ENCODE measurements around the gene CD82.

Gene CD82

DNA sequence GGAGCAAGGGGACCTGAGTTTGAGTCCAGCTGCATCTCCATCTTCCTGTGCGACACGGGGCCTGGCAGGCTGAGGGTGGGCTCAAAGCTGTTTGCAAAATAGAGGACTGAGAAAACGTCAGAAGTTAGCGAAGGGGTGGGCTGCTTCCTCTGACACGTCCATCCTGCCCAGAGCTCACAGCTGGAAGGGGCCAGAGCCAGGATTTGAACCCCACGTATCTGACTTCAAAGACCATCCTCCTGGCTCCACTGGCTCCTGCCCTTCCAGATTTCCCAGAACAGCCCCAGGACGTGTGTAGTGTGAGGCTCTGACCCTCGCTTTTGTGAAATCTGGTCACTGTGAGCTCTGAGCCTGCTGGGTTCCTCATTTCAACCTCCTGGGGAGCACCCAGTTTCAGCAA is 56.3 kb downstream of the CD82 start:
- no peak for DNase-seq

DNA sequence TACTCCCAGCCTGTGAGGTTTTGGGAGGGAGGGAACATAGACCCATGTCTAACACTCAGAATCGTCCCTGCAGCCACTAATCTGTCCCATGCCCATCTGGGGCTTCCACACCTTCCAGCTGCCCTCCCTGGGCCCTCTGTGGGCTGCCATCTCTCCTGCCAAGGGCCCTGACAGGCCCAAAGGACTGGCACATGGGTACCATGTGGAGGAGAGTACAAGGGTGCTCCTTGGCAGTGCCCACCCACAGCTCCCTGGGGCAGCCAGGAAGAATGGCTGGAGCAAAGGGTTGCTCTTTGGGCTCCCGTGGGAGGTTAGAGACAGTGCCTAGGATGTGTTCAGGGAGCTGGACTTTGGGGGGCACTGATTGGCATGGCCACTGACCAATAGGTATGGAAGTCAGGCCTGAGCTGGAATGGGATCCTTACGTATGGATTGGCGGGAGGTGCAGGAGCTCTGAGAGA is 56.8 kb downstream of the CD82 start:
- no peak for DNase-seq

DNA sequence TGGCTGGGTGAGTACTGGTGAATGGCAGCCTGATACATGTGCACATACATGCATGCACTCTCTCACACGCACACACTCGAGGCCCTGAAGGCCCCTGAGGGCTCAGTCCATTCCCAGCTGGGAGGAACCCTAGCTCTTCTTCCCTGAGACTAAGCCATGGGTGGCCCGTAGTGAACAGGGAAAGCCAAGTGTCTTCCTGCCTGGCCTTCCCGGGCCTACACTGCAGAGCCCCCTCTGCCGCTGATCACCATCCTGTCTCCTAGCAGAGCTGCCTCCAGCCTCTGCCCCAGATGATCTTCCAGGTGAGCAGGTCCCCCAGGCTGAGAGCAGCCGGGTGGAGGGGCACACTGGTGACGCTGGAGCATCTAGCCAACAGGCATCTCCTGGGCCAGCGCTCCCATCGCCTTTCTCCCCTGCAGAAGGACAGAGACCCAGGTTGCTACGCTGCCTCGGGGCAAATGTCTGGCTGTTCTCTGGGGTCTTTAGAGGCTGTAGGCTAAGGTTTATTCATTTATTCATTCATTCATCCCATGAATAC is 57.3 kb downstream of the CD82 start:
- no peak for DNase-seq

DNA sequence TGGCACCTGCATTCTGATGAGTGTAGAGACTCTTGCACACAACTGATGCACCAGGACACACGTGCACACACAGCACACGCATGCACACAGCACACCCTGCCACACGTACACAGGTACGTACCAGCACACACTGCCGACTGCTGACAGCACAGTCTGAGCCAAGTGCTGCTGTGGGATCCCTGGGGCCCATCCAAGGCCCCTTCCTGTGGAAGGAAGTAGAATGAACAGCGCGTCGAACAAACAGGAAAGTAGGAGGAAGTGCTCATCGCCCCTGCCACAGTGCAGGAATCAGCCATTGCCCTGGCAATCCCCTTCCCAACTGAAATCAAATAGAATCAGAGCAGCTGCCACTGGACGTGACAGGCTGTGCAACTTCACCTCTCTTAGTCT is 57.9 kb downstream of the CD82 start:
- DNase-seq, result no peak

DNA sequence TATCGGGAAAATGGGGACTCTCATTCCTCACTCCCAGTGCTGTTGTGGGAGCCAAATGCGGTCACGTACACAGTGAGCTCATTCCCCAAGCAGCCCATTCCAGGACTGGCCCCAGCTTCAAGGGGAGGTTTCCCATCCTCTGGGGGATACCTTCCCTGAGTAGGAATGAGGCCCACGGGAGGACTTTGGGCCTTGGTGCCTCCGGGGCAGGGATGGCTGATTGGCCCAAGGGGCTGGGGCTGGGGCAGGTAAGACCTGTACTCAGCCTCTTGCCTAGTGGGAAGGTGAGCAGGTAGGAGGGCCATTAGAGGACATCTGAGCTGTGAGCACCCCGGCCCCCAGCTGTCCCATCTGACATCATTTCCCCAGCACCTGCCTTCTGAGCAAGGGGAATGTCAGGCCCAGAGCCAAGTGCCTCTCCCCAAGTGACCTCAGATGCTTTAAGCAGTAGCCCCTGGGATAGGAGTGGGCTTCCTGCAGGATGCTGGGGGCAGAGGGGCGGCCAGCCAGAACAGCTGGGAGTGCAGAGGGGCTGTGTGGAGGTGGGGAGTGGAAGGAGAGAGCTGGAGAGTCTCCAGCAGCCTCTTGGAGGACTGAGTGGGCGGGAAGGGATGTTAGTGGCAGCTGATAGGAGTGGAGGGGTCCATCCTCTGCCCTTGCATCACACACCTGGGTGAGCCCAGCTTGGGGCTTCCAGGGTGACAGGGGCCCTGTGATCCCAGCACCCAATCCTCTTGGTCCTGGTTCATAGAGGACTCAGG is 58.4 kb downstream of the CD82 start:
- DNase-seq, result peak; percentile 34

DNA sequence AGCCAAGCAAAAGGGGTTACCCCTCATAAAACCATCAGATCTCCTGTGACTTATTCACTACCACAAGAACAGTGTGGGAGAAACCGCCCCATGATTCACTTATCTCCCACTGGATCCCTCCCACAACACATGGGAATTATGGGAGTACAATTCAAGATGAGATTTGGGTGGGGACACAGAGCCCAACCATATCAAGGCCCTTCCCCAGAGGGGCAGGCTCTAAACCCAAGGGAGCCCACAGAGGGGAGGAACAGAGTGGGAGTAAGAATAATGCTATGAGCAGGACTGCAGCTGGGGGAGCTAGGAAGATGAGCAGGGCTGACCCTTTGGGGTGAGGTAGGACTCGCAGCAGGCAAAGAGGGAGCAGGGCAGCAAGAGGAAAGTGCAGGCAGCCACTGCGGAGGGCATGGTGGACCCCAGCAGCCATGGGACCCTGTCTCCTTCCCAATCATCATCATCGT is 59.3 kb downstream of the CD82 start:
- no peak for DNase-seq

DNA sequence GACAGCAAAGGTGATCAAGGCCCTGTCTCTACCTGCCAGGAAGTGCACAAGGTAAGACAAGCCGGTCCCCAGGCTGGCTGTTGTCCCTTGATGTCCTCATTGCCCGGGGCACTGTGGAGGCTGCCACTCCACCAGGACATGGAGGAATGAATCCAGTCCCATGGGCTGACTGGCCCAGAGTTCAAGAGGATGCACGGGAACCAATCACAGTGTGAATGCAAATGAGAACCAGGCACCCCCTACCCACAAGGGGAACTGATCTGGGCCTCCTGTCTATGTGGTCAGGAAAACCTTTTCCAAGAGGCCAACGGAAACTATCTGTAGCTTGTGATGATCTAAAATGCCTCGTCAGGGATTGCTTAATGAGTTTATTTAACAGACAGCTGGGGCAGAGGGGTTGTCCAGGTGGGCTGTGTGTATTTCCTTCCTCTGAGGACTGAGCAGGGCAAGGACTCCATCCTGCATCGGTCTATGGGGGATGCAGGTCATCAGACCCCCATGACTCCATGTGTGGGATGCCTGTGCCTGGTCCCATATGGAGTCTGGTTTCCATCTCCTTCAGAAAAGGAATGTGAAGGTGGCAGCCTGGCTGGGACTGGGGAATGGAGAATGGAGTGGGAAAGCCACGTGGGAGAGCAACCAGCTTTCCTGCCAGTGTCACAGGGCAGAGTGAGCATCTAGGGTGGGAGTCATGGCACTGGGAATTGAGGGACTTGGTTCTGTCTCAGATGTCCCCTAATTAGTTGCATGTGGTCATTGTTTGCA is 60.5 kb downstream of the CD82 start:
- DNase-seq, result no peak

DNA sequence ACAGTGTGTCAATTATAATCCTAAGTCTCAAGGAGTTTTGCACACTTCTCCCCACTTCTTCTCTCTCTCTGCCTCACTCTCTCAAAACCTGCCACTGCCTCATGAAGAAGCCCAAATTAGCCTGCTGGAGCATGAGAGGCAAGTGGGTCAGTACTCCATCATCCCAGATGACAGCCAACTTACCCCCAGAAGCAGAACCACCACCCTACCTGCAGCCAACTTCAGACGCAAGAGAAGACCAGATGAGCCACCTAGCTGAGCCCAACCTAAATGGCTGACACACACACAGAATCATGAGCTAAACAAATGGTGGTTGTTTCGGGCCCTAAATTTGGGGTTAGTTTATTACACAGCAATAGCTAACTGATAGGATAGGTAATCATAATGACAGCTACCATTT is 61.2 kb downstream of the CD82 start:
- no peak for DNase-seq

DNA sequence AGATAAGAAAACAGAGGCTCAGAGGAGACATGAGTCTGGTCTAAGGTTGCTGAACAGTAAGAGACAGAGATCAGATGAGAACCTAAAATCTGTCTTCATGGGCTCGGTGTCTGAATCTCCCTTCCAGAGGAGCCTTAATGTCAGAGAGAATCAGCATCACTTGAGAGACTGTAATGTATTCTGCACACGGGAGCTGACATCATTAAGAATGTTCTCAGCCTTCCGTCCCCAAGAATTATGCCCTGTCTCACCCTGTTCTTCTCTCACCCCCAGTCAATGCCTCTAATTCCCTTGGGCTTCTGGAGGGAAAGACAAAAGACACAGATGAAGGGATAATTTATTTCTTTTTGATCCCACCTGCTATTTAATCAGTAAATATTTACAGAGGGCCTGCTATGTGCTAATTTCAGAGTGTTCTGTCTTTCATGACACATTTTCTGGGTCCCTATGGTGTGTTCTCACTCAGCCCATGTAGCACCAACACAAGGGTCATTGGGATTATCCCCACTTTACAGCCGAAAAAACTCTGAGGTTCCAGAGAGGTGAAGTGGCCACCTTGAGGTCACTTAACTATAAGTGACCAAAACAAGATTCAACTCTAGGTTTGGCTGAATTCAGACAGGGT is 61.8 kb downstream of the CD82 start:
- peak; percentile 71 for DNase-seq

DNA sequence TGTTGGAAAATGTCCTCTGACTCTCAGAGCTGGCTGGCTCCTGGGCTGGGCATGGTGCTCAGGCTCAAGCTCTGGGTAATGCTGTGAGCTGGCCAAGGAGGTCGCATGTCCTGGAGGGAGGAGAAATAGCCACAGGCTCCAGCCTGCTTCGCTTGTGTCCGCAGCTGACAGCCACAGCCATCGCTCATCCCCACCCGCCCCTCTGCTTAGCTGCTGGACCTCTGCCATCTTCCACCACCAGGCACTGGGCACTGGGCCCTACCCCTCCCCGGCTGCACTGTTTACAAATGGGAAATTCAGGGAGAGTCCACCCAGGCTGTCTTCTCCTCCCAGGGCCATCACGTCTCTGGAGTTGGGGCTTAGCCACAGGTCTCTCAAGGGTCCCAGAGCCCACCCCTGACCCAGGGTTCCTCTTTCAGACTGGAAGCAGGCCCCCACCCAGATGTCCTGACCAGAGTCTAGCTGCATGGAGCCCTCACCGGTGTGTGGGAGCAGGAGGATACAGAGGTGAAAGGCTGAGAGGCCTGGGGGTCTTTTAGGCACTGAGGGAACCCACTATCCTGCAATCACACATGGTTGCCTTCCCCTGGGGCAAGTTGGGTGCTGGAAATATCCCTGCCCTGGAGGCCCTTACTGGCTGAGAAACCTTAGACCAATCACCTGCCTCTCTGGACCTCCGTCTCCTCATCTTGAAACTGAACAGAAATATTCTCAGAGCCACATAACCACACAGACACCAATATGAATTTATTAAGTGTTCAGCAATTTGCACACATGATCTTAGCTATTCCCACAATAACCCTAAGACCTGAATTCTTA is 62.7 kb downstream of the CD82 start:
- DNase-seq, result peak; percentile 30

DNA sequence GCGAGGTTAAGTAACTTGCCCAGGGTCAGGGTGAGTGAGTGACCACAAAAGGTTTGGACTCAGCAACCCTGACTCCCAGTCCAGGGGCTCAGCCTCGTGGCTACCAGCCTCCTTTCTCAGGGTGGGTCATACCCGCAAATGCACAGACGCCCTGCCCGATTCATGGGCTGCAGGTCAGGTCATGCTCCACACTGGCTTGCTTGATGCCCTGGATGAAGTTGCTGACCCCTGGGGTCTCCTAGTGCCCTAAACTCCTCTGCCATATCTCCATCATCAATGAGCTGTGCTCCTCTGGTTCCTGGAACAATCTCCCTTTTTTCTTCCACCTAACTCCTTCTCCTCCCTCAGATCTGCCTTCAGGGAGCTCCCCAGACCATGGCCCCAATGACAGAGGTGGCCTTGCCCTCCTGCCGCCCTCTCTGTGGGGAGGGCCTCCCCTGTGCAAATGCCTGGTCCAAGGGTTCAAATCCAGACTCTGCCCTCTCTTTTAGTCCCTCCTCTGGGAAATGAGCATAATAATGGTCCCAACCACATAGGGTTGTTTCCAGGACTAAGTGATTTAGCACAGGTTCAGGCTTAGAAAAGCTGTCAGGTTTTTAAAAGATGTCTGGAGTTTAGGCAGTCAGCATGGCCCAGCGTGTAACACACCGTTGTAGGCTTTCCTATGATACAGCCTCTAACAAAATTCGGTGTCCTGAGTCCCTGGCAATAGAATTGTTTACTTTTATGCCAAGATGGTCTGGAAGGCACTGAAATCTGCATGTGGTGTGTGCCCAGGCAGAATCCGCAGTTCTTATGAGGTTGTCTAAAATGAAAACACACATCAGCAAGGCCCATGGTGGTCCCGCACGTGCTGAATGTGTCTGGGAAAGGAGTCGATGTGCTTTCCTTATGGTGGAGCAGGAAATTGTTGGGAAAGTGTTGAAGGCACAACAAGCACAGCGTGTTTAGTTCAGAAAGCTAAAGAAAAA is 63.6 kb downstream of the CD82 start:
- no peak for DNase-seq

DNA sequence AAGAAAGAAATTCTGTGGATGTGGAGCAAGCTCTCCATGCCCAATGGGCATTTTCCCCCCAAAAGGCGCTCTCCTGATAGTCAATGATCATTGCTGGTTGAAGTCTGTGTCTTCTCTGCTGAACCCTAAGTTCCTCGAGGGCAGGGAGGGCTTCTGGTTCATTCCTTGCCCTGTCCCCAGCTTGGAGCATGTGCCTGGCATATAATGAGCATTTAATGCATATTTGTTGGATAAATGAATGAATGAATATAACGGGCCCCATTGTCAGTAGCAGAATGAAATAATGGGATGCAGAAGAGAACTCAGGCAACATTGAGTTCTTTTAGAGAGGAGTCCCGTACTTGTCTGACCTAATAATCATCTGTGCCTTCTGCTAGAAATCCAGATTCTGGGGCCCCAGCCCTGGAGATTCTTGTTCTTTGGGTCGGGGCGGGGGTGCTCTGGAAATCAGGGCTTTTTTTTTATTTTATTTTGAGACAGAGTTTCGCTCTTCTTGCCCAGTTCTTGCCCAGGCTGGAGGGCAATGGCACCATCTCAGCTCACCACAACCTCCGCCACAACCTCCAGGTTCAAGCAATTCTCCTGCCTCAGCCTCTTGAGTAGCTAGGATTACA is 64.4 kb downstream of the CD82 start:
- DNase-seq, result no peak

DNA sequence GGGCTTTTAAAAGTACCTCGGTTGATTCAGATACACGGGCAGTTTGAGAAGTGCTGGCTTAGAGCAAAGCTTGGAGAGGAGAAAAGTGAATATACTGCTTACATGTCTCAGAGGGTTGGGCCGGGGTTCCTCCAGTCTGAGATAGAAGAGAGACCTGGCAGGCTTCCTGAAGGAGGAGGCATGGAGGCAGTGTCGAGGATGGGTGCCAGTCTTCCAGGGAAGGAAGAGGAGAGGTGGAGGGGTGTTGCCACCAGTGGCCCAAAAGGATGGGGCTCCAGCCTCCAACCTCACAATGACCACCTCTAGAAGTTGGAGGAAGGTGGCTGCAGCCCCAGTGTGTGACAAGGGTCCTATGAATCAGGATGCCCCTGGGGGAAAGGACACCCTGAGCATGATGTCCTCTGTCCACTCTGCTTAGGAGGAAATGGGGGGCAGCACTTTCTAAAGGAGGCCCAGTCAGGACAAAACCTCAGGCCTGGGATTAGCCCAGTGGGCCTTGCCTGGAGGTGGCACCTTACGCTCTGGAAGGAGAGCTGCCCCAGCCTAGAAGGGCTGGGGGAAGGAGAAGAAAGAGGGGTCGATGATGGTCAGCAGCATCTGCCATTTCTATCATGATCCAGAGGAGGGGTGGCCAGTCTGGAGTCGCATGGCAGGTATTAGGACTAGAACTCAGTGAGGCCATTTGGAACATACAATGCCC is 65.2 kb downstream of the CD82 start:
- DNase-seq, result no peak

DNA sequence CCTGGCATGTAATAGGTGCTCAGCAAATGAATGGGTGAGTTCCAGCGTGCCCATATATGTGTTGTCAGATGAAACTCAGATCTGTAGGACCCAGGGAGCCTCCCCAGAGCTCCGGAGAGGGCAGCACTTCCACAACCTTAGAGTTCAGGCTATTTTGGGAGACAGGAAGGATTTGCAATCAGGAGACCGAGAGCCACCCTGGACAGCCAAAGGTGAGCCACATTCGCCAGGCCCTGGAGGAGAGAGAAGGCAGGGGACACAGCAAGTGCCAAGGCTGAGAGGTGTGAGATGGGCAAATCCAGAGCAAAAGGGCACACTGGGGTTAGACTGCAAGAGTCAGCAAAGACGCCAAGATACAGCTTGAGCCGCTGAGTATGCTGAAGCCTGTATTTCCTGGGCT is 66.4 kb downstream of the CD82 start:
- no peak for DNase-seq

DNA sequence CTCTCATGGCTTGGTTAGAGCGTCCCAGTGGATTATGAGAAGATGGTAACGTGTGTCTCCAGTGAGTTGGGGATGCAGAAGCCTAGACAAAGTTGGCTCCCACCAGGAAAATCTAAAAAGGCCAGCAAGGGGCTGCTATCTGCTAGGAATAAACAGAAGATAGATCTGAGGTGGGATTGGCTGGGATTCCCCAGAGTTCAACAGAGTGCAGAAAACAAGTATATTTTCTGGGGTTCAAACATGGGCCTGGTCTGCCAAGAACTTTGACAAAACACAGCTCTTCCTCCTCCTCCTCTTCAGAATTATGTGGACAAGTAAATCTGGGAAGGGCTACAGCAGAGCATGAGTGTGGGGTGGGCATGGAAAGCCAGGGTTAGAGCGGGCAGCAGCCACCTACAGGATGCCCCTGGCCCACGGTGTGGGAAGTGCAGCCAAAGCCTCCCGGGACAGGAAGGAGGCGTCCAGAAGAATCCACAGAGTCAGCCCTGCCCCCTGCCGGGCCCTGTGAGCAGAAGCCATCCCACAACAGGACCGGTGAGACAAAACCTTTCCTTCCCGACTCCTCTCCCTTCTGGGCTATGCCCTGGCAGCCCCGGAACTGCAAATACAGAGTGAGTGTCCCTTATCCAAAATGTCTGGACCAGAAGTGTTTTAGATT is 67.1 kb downstream of the CD82 start:
- no peak for DNase-seq

DNA sequence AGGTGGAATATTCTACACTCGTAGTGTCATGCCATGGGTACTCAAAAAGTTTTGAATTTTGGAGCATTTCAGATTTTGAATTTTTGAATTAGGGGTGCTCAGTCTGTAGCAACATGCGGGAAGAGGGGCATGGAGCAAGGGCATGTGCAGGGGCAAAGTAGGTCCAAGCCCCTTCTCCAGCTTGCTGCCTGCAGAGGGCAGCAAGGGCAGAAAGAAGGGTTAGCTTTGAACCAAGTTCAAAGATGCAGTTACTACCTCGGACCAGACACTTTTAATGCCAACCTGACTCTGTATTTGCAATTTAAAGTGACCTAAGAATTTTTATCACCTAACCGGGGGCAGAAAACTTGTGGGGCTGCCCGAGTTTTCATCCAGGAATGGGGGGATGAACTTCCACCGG is 68.2 kb downstream of the CD82 start:
- no peak for DNase-seq

DNA sequence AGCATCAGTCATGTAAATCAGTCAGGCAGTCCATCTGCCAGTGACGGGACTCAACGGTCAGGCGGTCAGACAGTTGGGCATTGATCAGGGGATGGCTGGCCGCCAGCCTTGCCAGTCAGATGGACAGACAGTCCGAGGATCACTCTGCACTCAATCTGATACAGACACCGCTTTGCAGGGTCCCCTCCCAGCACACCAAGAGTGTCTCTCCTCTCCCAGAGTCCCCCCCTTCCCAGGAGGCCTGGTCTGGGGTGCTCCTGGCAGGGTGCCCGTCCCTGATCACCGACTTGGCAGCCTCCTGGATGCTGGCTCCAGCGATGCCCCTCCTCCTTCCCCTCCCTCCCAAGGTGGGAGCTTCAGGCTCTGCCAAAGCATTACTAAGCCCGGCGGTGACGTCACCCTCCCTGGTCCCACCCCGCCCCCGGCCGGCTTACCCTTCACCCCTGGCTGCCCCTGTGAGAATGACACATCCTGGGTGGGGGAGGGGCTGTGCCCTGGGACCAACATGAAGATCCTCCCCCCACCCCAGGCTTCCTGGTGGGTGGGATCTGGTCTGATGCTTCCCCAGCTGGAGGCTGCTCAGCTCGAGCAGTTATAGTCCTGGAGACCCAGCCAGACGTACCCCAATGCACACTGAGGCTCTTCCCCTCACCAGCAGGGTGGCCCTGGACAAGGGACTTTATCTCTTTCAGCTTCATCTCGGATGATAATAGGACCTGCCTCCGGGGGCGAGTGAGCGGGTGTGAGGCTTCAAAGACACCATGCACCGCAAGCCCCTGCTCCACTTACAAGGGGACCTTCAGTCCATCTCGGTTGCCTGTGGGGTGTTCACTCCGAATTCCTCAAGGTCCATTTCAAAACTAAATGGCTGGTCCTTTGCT is 69.2 kb downstream of the CD82 start:
- DNase-seq, result peak; percentile 22

DNA sequence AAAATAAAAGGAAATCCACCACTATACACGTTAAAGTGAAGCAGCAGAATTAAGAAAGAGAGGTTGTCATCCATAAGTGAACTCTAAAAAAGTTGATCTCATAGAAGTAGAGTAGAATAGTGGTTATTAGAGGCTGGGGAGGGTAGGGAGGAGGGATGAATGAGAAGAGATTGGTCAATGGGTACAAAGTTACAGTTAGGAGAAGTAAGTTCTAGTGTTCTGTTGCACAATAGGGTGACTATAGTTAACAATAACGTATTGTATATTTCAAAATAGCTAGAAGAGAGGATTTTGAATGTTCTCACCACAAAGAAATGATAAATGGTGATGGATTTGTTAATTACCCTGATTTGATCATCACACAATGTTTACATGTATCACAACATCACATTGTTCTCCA is 72.0 kb downstream of the CD82 start:
- DNase-seq, result no peak

DNA sequence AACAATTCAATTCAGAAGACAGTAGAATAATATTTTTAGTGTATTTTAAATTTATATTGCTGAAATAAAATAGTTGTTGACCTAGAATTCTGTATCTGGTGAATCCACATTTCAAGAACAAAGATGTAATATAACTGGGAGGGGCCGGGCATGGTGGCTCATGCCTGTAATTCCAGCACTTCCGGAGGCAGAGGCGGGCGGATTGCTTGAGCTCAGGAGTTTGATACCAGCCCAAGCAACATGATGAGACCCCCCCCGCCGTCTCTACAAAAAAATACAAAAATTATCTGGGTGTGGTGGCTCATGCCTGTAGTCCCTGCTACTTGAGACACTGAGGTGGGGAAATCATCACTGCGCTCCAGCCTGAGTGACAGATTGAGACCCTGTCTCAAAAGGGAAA is 72.6 kb downstream of the CD82 start:
- no peak for DNase-seq
